Measurements from ENCODE around the gene ADAT2. TPM values are rescaled to one million over a fixed set of nuclear protein-coding genes. Genes with fewer than 3 reads are reported as not detected.
"Not testable (repeated sequence)": the region's sequence is repeated elsewhere in the genome, so short reads cannot be mapped to it uniquely, and the experiment has no call there.

The ADAT2 gene
- polyA plus RNA-seq (2013, experiment 1 of 2; ENCODE audit: insufficient read length): 3.3 TPM
- 2.2 TPM for polyA plus RNA-seq (2013, experiment 2 of 2; ENCODE audit: insufficient read length)

GRCh38 chr6:143450453-143451371 lies at the start of gene ADAT2, which contains the start of gene PEX3:
TSS of gene ADAT2 (minus strand) at chr6:143450695. CDS start at chr6:143450658, 37 bp downstream.
TSS of gene PEX3 (plus strand) at chr6:143450805. CDS start at chr6:143451043, 238 bp downstream.
- DNase-seq: peak; percentile 93

- no peak for DNase-seq
Observed at GRCh38 chr6:143498428-143498827, 47.9 kb upstream of the ADAT2 start.

GRCh38 chr6:143496974-143497373 lies 46.5 kb upstream of the ADAT2 start:
- no peak for DNase-seq

DNA sequence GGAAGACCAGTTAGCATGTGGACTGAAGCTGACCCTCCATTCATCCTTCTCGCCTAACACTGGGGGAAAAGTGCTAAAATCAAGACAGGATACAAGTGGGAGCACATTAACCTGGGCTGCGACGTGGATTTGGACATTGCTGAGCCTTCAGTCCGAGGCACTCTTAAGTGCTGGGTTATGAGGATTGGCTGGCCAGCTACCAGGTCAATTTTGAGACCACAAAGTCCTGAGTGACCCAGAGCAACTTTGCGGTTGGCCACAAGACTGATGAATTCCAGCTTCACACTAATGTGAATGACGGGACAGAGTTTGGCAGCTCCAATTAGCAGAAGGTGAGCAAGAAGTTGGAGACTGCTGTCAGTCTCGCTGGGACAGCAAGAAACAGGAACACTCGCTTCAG lies 40.3 kb upstream of the ADAT2 start:
- no peak for DNase-seq

DNA sequence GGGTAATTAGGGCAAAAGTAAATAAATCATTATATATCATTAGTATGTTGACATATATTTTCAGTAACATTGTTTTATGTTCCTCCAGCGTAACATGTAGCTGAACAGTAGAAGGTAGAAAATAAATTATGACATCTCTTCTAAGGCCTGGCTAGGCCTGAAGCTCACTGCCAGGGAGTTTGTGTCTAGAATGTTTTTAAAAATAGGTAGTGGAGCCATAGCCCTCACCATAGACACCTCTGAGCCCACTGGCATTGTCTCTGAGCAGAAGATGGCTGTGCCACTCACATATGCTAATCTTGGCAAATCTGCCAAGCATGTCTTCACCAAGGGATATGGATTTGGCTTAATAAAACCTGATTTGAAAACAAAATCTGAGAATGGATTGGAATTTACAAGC lies 39.7 kb upstream of the ADAT2 start:
- DNase-seq: no peak

GRCh38 chr6:143486752-143487151 lies 36.3 kb upstream of the ADAT2 start:
- no peak for DNase-seq

DNA sequence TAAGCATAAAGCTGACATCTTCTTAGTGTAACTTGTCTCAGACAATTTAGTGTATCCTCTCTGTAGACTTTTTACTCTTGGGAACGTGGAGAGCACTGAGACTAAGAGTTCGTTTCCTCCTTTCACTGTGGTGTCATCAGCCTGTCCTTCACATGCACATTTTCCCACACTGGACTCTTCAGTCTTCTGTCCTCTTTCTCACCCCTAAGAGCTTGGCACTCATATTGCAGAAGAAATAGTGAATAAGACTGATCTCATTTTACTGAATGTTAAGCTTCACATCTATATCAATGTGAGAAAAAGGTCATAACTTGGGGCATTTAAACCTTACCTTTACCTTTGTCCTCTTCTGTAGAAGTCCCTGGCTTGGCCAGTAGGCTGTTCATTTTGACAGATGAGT lies 35.5 kb upstream of the ADAT2 start:
- DNase-seq: no peak

DNA sequence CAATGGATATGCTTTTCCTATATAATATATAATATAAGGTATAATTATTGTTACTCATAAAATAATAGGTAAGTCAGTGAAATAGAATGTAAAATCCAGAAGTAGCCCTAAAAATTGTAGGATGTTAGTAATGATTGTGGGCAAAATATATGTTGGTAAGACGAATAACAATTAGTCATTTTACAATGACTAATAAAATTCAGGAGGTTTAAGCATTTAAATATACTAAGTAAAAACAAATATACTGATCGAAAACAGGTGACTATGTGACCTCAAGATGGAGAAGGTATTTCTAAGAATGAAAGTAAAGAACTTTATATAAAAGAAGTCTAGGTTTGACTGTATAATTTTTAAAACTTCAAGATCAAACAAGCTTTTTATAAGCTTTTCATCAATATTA lies 32.1 kb upstream of the ADAT2 start:
- DNase-seq: no peak

- no peak for DNase-seq
Observed at GRCh38 chr6:143478479-143479062, 28.1 kb upstream of the ADAT2 start.

DNA sequence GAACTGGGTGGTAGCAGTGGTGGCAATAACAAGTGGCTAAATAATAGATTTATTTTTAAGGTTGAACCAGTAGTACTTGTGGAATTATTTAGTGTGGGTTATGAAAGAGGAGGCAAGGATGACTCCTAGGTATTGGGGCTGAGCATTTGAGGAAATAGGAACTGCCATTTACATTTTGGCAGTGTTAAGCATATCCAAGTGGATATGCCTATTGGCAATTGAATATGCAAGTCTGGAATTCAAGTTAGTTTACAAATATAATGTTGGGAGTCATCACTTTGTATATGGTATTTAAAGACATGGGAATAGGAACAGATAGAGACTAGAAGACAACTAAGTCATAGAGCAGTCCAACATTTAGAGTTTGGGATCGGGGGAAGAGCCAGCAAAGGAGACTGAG lies 26.1 kb upstream of the ADAT2 start:
- no peak for DNase-seq

DNA sequence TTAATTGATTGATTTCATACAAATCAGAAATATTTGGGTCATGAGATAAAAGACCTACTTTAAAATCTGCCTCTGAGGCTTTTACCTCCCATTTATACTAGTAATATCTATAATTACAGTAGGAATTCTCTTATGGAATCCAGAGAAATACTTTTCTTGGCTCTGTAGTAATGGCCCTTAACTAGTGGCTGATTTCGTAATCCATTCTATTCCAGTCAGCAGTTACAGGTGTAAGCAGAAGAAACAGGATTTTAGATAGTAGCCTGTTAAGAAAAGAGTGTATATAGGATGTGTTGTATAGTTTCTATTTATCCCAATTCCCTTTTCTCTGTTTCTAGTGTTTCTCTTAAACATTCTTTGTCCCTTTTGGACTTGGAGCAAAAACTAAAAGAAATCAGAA lies 21.3 kb upstream of the ADAT2 start:
- DNase-seq: no peak

- DNase-seq: not testable (repeated sequence)
Observed at GRCh38 chr6:143468823-143469222, 18.3 kb upstream of the ADAT2 start.

GRCh38 chr6:143468026-143468425 lies 17.5 kb upstream of the ADAT2 start:
- no peak for DNase-seq

- no peak for DNase-seq
Observed at GRCh38 chr6:143465546-143465945, 15.1 kb upstream of the ADAT2 start.

GRCh38 chr6:143457563-143458359 lies 7.3 kb upstream of the ADAT2 start:
- DNase-seq: peak; percentile 54

GRCh38 chr6:143451531-143451930 lies 1.0 kb upstream of the ADAT2 start:
- DNase-seq: no peak

- peak; percentile 23 for DNase-seq
Observed at GRCh38 chr6:143449714-143450452, 612 bp downstream of the ADAT2 start.

- no peak for DNase-seq
Observed at GRCh38 chr6:143449082-143449713, 1.3 kb downstream of the ADAT2 start.

DNA sequence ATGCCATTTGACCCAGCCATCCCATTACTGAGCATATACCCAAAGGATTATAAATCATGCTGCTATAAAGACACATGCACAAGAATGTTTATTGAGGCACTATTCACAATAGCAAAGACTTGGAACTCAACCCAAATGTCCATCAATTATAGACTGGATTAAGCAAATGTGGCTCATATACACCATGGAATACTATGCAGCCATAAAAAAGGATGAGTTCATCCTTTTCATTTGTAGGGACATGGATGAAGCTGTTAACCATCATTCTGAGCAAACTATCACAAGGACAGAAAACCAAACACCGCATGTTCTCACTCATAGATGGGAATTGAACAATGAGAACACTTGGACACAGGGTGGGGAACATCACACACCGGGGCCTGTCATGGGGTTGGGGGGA lies 2.6 kb downstream of the ADAT2 start:
- not testable (repeated sequence) for DNase-seq

GRCh38 chr6:143443096-143443495 lies 7.4 kb downstream of the ADAT2 start:
- no peak for DNase-seq

GRCh38 chr6:143441680-143442545 lies 8.6 kb downstream of the ADAT2 start:
- no peak for DNase-seq
